VCaP (cell line): ENCODE data around the gene FBXO24.

ENCODE experiments used
- H3K27ac ChIP-seq: fragments of 450-650 bp; 2 replicates; pipeline ENCODE4 v1.5.1; 2017
- TF ChIP-seq, protein P1 (sequence below): fragments of 450-650 bp; conservative IDR thresholded peaks from 2 replicates; pipeline ENCODE4 v1.5.1; 2017; ENCODE audit warnings: mild to moderate bottlenecking, moderate library complexity

The FBXO24 gene

DNA sequence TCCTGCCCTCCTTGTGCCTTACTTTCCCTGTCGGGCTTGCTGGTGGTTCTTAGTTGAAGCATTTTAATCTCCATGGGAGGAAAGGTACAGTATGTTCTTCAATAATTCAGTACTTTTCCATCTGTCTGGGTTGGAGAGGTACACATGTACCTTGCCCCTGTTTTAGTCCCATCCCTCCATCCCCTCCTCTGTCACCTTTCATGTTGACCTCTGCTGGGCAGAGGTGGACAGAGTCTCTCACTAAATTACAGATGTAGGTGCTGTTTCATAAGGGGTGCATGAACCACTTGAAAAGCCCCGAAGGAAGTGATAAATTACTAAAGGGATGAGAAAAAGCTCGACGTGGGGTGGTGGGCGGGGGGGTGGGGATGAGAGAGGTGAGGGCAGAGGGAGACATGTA, 41.7 kb upstream of the FBXO24 start:
- peak overlapping the region; percentile 100 for H3K27ac ChIP-seq
- TF ChIP-seq, protein P1, sequence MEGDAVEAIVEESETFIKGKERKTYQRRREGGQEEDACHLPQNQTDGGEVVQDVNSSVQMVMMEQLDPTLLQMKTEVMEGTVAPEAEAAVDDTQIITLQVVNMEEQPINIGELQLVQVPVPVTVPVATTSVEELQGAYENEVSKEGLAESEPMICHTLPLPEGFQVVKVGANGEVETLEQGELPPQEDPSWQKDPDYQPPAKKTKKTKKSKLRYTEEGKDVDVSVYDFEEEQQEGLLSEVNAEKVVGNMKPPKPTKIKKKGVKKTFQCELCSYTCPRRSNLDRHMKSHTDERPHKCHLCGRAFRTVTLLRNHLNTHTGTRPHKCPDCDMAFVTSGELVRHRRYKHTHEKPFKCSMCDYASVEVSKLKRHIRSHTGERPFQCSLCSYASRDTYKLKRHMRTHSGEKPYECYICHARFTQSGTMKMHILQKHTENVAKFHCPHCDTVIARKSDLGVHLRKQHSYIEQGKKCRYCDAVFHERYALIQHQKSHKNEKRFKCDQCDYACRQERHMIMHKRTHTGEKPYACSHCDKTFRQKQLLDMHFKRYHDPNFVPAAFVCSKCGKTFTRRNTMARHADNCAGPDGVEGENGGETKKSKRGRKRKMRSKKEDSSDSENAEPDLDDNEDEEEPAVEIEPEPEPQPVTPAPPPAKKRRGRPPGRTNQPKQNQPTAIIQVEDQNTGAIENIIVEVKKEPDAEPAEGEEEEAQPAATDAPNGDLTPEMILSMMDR, result no peak

DNA sequence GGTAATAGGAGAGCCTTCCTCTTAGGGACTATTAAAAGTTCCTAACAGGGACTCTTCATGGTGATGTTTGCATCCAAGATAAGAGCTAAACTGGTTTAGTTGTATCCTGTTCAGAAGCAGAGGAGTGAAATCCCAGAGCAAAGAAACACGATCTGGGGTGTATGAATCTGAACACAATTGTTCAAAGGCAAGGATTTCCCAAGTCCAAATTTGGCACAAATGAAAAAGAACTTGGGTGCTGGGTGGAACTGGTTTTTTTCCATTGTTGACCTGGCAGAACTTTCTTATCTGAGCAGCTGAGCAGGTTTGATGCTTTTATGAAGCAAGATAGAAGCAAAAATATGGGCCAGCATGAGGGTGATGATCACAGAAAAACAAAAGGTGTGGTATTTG, 41.2 kb upstream of the FBXO24 start:
- TF ChIP-seq, protein P1, result no peak
- H3K27ac ChIP-seq, result peak overlapping the region; percentile 100

DNA sequence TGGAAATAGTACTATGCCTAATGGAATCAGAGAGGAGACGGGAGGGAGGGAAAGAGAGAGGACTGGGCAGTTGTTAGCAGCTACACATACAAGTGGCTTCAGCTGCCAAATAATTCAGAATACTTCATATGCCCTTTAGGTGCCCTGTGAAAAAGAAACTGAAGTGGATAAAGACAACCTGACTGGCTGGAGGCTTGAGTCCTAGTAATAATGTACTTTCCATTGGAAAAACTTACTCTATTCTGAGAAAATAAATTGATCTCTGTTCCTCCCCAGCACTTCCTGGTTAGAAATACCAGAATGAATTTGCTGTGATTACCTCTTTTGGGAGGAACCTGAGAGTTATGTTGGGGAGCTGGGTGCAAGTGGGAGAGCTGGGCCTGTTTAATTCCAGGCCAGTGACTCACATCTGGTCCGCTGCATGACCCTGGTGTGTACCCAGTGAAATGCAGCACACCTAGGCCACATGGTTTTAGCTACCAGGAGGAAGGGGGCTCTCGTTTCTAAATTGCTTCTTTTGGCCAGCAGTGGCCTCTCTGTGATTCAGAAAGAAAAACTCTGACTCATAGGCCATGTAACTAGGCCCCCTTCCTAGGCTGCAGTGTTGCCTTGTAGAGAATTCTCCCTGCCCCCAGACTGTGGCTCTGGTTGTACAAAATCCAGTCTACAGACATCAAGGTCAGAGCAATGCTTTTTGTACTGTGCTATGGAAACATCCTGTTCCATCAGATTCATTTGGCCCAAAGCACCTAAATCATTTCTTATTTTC, 40.6 kb upstream of the FBXO24 start:
- TF ChIP-seq, protein P1, result no peak

DNA sequence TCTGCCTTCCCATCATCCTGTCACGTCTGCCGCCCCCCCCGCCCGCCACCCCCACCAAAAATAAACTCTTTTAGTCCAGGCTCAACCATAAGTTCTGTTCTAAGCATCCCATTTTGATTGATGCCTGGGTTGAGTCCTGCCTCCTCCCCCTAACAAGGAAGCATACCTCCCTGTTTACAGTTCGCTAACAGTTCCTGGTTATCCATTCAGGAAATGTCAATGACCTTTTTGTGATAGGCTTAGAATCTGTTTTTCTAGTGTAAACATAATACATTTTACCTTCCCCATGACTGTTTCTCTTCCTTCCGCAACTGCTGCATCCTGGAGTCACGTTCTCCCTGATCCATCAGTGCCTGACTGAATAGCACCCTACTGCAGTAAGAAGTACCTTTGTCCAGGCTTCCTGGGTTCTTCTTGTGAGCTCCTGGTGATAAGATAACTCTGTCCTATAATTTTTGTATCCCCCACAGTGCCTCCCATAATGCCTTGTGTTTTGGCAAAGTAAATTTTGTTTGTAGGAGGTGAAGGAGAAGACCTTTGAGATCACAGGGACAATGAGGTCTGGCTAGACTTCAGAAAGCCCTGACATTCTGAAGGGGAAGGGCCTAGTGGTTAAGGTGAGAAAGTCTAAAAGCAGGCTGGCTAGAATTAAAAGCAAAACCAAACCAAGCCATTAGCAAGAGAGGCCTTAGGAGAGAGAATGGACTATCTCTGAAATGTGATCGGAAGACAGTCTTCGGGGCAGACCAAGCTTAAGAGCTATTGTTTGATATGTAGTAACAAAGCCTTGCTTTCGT, 39.8 kb upstream of the FBXO24 start:
- H3K27ac ChIP-seq, result peak overlapping the region; percentile 100
- TF ChIP-seq, protein P1, result no peak

More for the DNA sequence above, 40.6 kb upstream of the FBXO24 start:
- H3K27ac ChIP-seq, result peak overlapping the region; percentile 100

DNA sequence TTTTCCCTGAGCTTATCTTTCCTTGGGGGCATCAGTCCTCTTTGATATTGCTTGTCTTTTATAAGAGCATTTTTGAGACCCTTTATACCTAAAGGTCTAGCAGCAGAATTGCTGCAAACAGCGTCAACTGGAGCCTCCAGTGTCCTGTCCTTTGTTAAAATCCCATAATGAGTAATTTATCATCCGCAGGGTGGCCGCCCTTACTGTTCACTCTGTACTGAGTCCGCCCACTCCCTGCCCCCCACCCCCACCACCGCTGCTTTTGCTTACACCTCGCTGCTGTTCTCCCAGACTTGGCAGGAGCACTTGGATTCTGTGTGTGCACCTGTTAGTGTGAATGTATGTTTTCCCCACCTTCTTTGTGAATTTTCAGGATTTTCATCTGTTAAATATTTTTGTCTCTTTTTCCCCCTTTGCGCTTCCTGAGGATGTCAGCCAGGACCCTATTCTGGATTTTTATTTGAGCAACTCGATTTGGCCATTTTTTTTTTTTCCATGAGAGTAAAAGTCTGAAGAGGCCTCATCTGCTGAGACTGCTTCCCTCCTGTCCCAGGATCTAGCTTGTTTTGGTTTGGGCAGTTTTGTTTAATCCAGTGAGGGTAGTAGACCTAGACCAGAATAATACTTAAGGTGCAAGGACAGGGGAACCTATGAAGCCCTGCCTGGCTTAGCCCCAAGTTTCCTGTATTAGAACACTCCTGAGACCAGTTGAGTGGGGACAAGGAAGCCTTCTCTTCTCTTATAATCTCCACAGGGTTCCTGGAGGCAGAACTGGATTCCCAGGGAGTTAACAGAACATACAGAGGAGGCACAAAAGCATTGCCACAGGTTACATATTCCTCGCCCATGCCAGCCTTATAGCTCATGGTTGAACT, 39.0 kb upstream of the FBXO24 start:
- TF ChIP-seq, protein P1, result no peak
- peak overlapping the region; percentile 100 for H3K27ac ChIP-seq

DNA sequence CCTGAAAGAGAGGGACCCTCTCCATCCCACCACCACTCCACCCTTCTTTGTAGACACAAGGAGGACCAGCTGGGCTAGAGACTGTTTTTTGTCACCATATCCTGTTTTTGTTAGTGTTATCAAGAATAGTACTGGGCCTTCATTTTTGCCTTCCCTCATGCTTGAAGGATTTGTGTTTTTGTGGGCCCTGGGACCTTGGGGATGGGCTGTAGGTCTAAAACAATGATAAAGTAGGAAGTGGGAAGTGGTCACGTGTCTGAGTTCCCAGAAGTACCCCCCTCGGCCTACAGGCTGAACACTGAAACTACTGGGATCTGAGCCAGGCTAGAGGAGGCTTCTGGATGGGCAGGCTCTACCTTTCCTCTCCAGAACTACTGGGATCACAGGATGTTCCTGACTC, 38.3 kb upstream of the FBXO24 start:
- peak overlapping the region; percentile 100 for H3K27ac ChIP-seq
- TF ChIP-seq, protein P1, result no peak

GRCh38 chr7:100548446-100548845, 37.7 kb upstream of the FBXO24 start:
- peak overlapping the region; percentile 100 for H3K27ac ChIP-seq
